ENCODE data around the gene SLC7A6.
A peak's percentile ranks its signal among the peaks of the same experiment; 100 is the strongest.

The SLC7A6 gene

DNA sequence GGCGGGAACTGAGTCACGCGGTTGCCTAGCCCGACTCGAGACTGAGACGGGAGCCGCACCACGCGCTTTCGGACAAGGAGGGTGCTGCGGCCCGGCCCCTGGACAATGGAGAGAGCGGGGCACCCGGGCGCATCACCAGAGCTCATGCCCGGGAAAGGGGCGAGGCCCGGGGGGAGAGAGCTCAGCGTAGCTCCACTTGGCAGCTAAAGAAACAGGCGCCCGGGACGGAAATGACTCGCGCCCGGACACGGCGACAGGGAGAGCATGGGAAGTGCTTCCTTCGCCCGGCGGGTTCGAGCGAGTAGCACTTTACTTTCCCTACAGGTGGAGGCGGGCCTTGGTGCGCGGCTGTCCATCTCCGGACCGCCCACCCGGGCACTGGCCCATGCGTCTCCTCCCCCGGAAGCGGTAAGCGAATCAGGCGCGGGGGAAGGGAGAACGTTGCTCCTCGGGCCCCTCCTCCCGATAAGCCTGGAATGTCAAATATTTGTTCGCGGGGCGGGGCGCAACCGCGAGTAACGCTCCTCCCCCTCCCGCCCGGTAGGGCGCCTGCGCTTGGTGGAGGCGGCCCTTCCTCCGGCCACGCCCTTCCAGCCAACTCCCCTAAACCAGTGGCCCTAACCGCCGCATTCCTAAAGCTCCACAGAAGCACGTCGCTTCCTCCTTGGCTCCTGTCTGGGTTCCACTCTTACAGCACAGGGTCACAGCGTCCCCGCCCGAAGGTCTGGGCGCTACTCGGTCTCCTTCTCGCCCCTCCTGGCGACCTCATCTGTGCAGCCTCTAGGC, 26.9 kb upstream of the SLC7A6 start:
- peak overlapping the region; percentile 93 to 98 for H3K4me3 Mint-ChIP-seq
- no peaks in the 10 kb centered on the region for H3K9me3 Mint-ChIP-seq
- no peaks in the 10 kb centered on the region for H3K27me3 Mint-ChIP-seq
- ATAC-seq (replicated peaks) (peak; percentile 70), DNase-seq (peak; percentile 77 to 82 (median 82))
- peak overlapping the region; percentile 64 to 76 for H3K27ac Mint-ChIP-seq
- peaks cover 31% of the 10 kb centered on the region for H3K36me3 Mint-ChIP-seq (ENCODE audit: insufficient read depth)
- H3K4me1 Mint-ChIP-seq (ENCODE audit: low read depth in 2 of 2): peaks cover 23 to 27% of the 10 kb centered on the region in 2 donors

- Mint-ChIP-seq H3K4me3 (peak overlapping the region; percentile 93 to 98), H3K36me3 (ENCODE audit: insufficient read depth) (peaks cover 28% of the 10 kb centered on the region), H3K9me3 (no peaks in the 10 kb centered on the region)
Measured at GRCh38 chr16:68238029-68238345, 26.3 kb upstream of the SLC7A6 start.

GRCh38 chr16:68242085-68242484, 22.2 kb upstream of the SLC7A6 start:
- no peaks in the 10 kb centered on the region for H3K9me3 Mint-ChIP-seq
- no peak overlapping the region for H3K27ac Mint-ChIP-seq

More at GRCh38 chr16:68238029-68238345, 26.3 kb upstream of the SLC7A6 start:
- Mint-ChIP-seq H3K27ac (peak overlapping the region; percentile 64 to 76), H3K4me1 (ENCODE audit: low read depth in 2 of 2) (peaks cover 21 to 27% of the 10 kb centered on the region in 2 donors), H3K27me3 (no peaks in the 10 kb centered on the region)
- ATAC-seq (replicated peaks) (peak; percentile 11), DNase-seq (no peak)

DNA sequence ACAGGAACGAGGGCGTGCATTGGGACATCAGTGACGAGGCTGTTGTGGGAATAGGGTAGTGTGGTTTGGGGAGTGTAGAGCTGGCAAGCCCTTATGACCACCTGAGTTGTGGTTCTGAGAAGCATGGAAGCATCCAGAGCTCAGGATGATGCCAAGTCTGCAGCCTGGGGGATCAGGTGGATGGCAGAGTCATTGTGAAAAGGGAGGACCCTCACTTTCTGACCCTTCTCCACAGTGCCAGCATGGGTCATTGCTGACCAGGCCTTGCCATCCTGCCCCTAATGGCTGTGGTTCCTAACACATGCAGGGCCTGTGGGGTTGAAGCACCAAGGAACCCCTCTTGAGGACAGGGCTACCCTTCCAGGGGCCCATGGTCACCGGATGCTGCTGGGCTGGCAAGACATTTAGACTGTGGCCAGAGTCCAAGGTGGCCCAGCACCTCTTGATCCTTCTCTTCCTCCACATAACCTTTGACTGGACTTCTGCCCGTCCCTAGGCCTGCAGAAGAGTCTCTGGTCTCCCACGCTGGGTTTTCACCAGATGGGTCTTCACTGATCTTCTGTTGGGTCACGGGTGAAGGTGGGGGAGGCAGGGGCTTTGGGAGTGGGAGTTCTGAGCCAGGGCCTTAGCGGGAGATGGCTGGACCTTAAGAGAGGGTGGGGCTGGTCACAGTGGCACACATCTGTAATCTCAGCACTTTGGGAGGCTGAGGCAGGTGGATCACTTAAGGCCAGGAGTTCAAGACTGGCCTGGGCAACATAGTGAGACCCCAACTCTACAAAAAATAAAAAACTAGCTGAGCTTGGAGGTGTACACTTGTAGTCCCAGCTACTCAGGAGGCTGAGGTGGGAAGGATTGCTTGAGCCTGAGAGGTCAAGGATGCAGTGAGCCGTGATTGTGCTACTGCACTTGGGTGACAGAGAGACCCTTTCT, 21.1 kb upstream of the SLC7A6 start:
- no peaks in the 10 kb centered on the region for H3K27me3 Mint-ChIP-seq
- peaks cover 21% of the 10 kb centered on the region for H3K36me3 Mint-ChIP-seq (ENCODE audit: insufficient read depth)
- peak overlapping the region; percentile 99 for H3K4me3 Mint-ChIP-seq
- no peak for DNase-seq
- no peaks in the 10 kb centered on the region for H3K9me3 Mint-ChIP-seq
- ATAC-seq (replicated peaks): no peak
- H3K27ac Mint-ChIP-seq: peak overlapping the region in 1 of 2 donors; percentile 29
- peaks cover 19 to 27% of the 10 kb centered on the region in 2 donors for H3K4me1 Mint-ChIP-seq (ENCODE audit: low read depth in 2 of 2)

More at GRCh38 chr16:68242085-68242484, 22.2 kb upstream of the SLC7A6 start:
- Mint-ChIP-seq H3K4me3 (no peak overlapping the region), H3K36me3 (ENCODE audit: insufficient read depth) (peaks cover 29% of the 10 kb centered on the region), H3K27me3 (no peaks in the 10 kb centered on the region), H3K4me1 (ENCODE audit: low read depth in 2 of 2) (peaks cover 26 to 27% of the 10 kb centered on the region in 2 donors)
- DNase-seq (no peak), ATAC-seq (replicated peaks) (no peak)

DNA sequence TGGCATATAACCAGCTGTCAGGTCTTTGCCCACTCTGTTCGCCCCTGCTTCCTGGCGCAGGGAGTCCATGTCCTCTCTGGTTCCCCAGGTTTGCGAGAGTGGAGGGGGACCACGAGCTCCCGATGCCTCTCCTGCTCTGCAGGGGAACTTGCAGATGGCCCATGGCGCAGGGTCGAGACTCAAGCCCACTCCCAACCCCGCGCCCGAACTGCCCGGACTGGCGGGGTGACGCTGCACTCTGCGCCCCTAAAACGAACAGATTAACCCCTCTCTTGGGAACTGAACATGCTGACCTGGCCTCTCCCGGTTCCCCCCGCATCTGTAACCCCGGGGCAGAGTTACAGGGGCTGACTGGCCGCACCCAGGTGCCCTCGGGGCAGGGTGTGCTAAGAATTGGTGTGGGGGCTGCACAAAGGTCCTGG, 19.8 kb upstream of the SLC7A6 start:
- peaks cover 22% of the 10 kb centered on the region for H3K36me3 Mint-ChIP-seq (ENCODE audit: insufficient read depth)
- no peak for DNase-seq
- H3K4me1 Mint-ChIP-seq (ENCODE audit: low read depth in 2 of 2): peaks cover 14 to 25% of the 10 kb centered on the region in 2 donors
- H3K27me3 Mint-ChIP-seq: no peaks in the 10 kb centered on the region
- ATAC-seq (replicated peaks): no peak
- peak overlapping the region; percentile 99 for H3K4me3 Mint-ChIP-seq
- peak overlapping the region; percentile 85 to 95 for H3K27ac Mint-ChIP-seq
- H3K9me3 Mint-ChIP-seq: no peaks in the 10 kb centered on the region

- Mint-ChIP-seq H3K4me3 (peak within 1 kb of the TSS; percentile 99), H3K36me3 (ENCODE audit: insufficient read depth) (peaks cover 29% of the 10 kb centered on the region), H3K27ac (peak within 1 kb of the TSS; percentile 85 to 95), H3K27me3 (no peaks in the 10 kb centered on the region), H3K4me1 (ENCODE audit: low read depth in 2 of 2) (peaks cover 14 to 22% of the 10 kb centered on the region in 2 donors), H3K9me3 (no peaks in the 10 kb centered on the region)
- peak; percentile 92 to 97 (median 95) for DNase-seq
- peak; percentile 96 for ATAC-seq (replicated peaks)
Measured at GRCh38 chr16:68244903-68245853, 19.1 kb upstream of the SLC7A6 start, which contains the start of gene PLA2G15. Gene PLA2G15, plus strand, starts transcription at chr16:68245373. Its CDS starts 54 bp downstream, at chr16:68245427.

- DNase-seq (no peak), ATAC-seq (replicated peaks) (no peak)
- Mint-ChIP-seq H3K27me3 (no peaks in the 10 kb centered on the region), H3K36me3 (ENCODE audit: insufficient read depth) (peaks cover 35% of the 10 kb centered on the region), H3K4me1 (ENCODE audit: low read depth in 2 of 2) (peaks cover 14 to 22% of the 10 kb centered on the region in 2 donors), H3K4me3 (peak overlapping the region; percentile 99), H3K9me3 (no peaks in the 10 kb centered on the region), H3K27ac (peak overlapping the region in 1 of 2 donors; percentile 95)
Measured at GRCh38 chr16:68246121-68246520, 18.2 kb upstream of the SLC7A6 start.

- Mint-ChIP-seq H3K4me1 (ENCODE audit: low read depth in 2 of 2) (peaks cover 14 to 22% of the 10 kb centered on the region in 2 donors), H3K4me3 (peak overlapping the region; percentile 99), H3K9me3 (no peaks in the 10 kb centered on the region), H3K27me3 (no peaks in the 10 kb centered on the region), H3K36me3 (ENCODE audit: insufficient read depth) (peaks cover 36% of the 10 kb centered on the region), H3K27ac (no peak overlapping the region)
- no peak for ATAC-seq (replicated peaks)
- DNase-seq: no peak
Measured at GRCh38 chr16:68246666-68247065, 17.7 kb upstream of the SLC7A6 start.

GRCh38 chr16:68247400-68247799, 16.9 kb upstream of the SLC7A6 start:
- ATAC-seq (replicated peaks) (no peak), DNase-seq (no peak)
- Mint-ChIP-seq H3K9me3 (no peaks in the 10 kb centered on the region), H3K27ac (no peak overlapping the region), H3K4me1 (ENCODE audit: low read depth in 2 of 2) (peaks cover 14 to 22% of the 10 kb centered on the region in 2 donors), H3K4me3 (peak overlapping the region in 1 of 2 donors; percentile 10), H3K36me3 (ENCODE audit: insufficient read depth) (peaks cover 43% of the 10 kb centered on the region), H3K27me3 (no peaks in the 10 kb centered on the region)

GRCh38 chr16:68247932-68248331, 16.4 kb upstream of the SLC7A6 start:
- Mint-ChIP-seq H3K4me3 (no peak overlapping the region), H3K27me3 (no peaks in the 10 kb centered on the region), H3K36me3 (ENCODE audit: insufficient read depth) (peaks cover 46% of the 10 kb centered on the region), H3K4me1 (ENCODE audit: low read depth in 2 of 2) (peaks cover 14 to 22% of the 10 kb centered on the region in 2 donors), H3K27ac (no peak overlapping the region), H3K9me3 (no peaks in the 10 kb centered on the region)
- ATAC-seq (replicated peaks): no peak
- no peak for DNase-seq

DNA sequence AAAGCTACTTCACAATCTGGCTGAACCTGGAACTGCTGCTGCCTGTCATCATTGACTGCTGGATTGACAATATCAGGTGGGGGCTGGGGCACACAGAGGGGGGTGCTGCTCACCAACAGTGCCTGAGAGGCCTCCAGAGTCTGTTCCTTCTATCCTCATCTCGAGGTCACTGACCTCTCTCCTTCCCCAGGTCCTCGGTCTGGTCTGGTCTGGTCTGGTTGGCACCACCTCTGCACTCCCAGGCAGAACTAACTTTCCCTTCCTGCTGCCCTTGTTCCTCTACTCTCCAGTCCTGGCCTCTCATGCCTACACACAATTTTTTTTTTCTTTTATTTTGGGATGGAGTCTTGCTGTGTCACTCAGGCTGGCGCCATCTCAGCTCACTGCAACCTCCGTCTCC, 15.0 kb upstream of the SLC7A6 start:
- Mint-ChIP-seq H3K9me3 (no peaks in the 10 kb centered on the region), H3K27me3 (no peaks in the 10 kb centered on the region), H3K4me3 (no peak overlapping the region), H3K4me1 (ENCODE audit: low read depth in 2 of 2) (peaks cover 14 to 21% of the 10 kb centered on the region in 2 donors), H3K27ac (no peak overlapping the region), H3K36me3 (ENCODE audit: insufficient read depth) (peaks cover 45% of the 10 kb centered on the region)
- DNase-seq (no peak), ATAC-seq (replicated peaks) (no peak)

GRCh38 chr16:68250951-68251350, 13.4 kb upstream of the SLC7A6 start:
- Mint-ChIP-seq H3K4me1 (ENCODE audit: low read depth in 2 of 2) (peaks cover 8 to 13% of the 10 kb centered on the region in 2 donors), H3K36me3 (ENCODE audit: insufficient read depth) (peaks cover 31% of the 10 kb centered on the region), H3K4me3 (no peak overlapping the region), H3K9me3 (no peaks in the 10 kb centered on the region), H3K27ac (no peak overlapping the region), H3K27me3 (no peaks in the 10 kb centered on the region)
- ATAC-seq (replicated peaks) (no peak), DNase-seq (no peak)

All from effector memory CD8-positive, alpha-beta T cell (primary cell).